Upper lobe of left lung (tissue), 4 donors: Measurements from ENCODE around the gene ADSS1.

Experiments used
- EP300 ChIP-seq, 4 donors: sonication (generic); formaldehyde crosslinking; IDR thresholded peaks; one replicate each; pipeline ENCODE4 v1.5.1; 2017; ENCODE audit warnings: antibody characterized with exemption in 4 of 4, control low read depth in 2 of 4
- TF ChIP-seq, protein P1 (sequence below), 6 experiments: fragments of 450-650 bp in 4 of 6; fragments of 200-600 bp in 2 of 6; sonication (generic) in 2 of 6; IDR thresholded peaks; one replicate each; pipeline ENCODE4 v1.5.1; 2016 to 2019; ENCODE audit warnings: antibody characterized with exemption in 6 of 6

DNA sequence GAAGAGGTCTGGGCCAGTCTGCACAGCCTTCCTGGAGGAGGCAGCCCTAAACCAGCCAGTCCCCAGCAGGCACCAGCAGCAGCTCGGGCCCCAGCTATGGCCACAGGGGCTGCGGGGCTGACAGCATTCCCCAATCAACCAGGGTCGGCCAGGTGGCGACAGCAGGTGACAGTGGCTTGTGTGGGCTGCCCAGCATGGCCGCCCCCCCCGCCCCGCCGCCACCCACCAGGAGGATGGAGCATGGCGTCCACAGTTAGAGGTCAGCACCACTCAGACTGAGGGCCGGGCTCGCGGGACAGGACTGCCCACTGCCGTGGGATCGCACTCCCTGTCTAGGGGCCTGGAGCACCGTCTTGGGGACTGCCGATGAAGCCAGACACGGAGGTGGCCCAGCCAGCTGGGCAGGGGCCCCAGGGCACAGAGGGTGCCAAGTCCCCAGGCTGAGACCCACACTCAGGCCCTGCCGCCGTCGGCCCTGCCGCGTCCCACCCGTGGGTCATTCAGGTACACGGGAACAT lies 56.5 kb downstream of the ADSS1 start:
- TF ChIP-seq, protein P1, sequence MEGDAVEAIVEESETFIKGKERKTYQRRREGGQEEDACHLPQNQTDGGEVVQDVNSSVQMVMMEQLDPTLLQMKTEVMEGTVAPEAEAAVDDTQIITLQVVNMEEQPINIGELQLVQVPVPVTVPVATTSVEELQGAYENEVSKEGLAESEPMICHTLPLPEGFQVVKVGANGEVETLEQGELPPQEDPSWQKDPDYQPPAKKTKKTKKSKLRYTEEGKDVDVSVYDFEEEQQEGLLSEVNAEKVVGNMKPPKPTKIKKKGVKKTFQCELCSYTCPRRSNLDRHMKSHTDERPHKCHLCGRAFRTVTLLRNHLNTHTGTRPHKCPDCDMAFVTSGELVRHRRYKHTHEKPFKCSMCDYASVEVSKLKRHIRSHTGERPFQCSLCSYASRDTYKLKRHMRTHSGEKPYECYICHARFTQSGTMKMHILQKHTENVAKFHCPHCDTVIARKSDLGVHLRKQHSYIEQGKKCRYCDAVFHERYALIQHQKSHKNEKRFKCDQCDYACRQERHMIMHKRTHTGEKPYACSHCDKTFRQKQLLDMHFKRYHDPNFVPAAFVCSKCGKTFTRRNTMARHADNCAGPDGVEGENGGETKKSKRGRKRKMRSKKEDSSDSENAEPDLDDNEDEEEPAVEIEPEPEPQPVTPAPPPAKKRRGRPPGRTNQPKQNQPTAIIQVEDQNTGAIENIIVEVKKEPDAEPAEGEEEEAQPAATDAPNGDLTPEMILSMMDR (IDR thresholded peaks at IDR 0.05): no peak
- no peak for TF ChIP-seq EP300 (IDR thresholded peaks at IDR 0.05)
